Prostate gland (tissue), 2 donors: ENCODE data around the gene DSN1.

Source experiments
- POLR2AphosphoS5 ChIP-seq: sonication (generic); formaldehyde crosslinking; IDR thresholded peaks from one replicate; pipeline ENCODE4 v1.6.1; 2017; ENCODE audit warnings: antibody characterized with exemption
- TF ChIP-seq, protein P1 (sequence below), 4 experiments: fragments of 200-600 bp in 2 of 4; fragments of 450-650 bp in 2 of 4; sonication (generic) in 2 of 4; IDR thresholded peaks; 1 replicate in 3 of 4; 2 replicates in 1 of 4; pipeline ENCODE4 v1.5.1; 2016 to 2019; ENCODE audit warnings: antibody characterized with exemption in 4 of 4, mild to moderate bottlenecking in 2 of 4, moderate library complexity in 2 of 4

DNA sequence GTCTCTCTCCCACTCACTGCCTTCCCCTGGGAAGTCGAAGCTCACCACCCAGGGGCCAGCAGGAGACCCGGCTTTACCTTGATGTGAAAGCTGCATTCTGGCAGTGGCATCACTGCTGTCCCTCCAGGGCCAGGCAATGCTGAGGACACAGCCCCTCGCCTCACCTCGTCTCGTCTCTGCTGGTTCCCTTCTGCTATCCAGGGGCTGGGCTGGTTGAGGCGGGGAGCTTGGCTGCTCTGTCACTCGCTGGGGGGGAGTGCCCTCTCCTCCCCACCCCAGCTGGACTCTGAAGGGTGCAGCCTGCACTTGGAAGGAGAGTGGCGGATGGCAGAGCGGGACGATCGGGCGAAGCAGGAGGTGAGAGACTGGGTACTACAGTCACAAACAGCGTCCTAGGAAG, 12.7 kb upstream of the DSN1 start:
- TF ChIP-seq, protein P1, sequence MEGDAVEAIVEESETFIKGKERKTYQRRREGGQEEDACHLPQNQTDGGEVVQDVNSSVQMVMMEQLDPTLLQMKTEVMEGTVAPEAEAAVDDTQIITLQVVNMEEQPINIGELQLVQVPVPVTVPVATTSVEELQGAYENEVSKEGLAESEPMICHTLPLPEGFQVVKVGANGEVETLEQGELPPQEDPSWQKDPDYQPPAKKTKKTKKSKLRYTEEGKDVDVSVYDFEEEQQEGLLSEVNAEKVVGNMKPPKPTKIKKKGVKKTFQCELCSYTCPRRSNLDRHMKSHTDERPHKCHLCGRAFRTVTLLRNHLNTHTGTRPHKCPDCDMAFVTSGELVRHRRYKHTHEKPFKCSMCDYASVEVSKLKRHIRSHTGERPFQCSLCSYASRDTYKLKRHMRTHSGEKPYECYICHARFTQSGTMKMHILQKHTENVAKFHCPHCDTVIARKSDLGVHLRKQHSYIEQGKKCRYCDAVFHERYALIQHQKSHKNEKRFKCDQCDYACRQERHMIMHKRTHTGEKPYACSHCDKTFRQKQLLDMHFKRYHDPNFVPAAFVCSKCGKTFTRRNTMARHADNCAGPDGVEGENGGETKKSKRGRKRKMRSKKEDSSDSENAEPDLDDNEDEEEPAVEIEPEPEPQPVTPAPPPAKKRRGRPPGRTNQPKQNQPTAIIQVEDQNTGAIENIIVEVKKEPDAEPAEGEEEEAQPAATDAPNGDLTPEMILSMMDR (IDR thresholded peaks at IDR 0.05) = no peak
- no peak for TF ChIP-seq POLR2AphosphoS5
